ENCODE results near the gene ZBTB11. TPM values are rescaled to one million over a fixed set of nuclear protein-coding genes. Genes with fewer than 3 reads are reported as not detected.
"Not testable (repeated sequence)": the region's sequence is repeated elsewhere in the genome, so short reads cannot be mapped to it uniquely, and the experiment has no call there.

Gene ZBTB11
- total RNA-seq, 1 experiment from 2014 or later = 20.4 TPM

DNA sequence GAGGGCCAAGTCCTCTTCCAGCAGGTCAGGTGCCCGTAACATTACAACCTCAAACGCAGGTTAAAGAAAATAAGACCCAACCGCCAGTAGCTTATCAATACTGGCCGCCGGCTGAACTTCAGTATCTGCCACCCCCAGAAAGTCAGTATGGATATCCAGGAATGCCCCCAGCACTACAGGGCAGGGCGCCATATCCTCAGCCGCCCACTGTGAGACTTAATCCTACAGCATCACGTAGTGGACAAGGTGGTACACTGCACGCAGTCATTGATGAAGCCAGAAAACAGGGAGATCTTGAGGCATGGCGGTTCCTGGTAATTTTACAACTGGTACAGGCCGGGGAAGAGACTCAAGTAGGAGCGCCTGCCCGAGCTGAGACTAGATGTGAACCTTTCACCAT lies 16.6 kb upstream of the ZBTB11 start:
- peak; percentile 40 for DNase-seq (ENCODE audit: low read depth, low spot score)
- TF ChIP-seq, protein P1, sequence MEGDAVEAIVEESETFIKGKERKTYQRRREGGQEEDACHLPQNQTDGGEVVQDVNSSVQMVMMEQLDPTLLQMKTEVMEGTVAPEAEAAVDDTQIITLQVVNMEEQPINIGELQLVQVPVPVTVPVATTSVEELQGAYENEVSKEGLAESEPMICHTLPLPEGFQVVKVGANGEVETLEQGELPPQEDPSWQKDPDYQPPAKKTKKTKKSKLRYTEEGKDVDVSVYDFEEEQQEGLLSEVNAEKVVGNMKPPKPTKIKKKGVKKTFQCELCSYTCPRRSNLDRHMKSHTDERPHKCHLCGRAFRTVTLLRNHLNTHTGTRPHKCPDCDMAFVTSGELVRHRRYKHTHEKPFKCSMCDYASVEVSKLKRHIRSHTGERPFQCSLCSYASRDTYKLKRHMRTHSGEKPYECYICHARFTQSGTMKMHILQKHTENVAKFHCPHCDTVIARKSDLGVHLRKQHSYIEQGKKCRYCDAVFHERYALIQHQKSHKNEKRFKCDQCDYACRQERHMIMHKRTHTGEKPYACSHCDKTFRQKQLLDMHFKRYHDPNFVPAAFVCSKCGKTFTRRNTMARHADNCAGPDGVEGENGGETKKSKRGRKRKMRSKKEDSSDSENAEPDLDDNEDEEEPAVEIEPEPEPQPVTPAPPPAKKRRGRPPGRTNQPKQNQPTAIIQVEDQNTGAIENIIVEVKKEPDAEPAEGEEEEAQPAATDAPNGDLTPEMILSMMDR (IDR thresholded peaks at IDR 0.05 in 2 of 3, conservative IDR thresholded peaks at IDR 0.05 in 1 of 3; ENCODE audit: borderline replicate concordance in 1 of 3, insufficient read depth in 1 of 3, low read depth in 2 of 3, low read length in 2 of 3) = peak; percentile 29 to 58 (median 46); a peak in 5 of 6 replicates
- TF ChIP-seq RAD21 (IDR thresholded peaks at IDR 0.05; ENCODE audit: low read depth) = peak; percentile 64
- CTCF ChIA-PET; H4K20me1 ChIP-seq (ENCODE audit: insufficient read depth); H3K9me3 ChIP-seq (ENCODE audit: control insufficient read depth in 1 of 2, insufficient read depth in 1 of 2, low read depth in 1 of 2, low read length in 2 of 2); POLR2A ChIA-PET; H3K27ac ChIP-seq (ENCODE audit: low read depth, low read length); H3K27me3 ChIP-seq (ENCODE audit: insufficient read depth, low read length); H3K9me2 ChIP-seq (ENCODE audit: insufficient read depth); H3K36me3 ChIP-seq (ENCODE audit: control insufficient read depth in 1 of 2, insufficient read depth in 2 of 2, low read length in 2 of 2); H3K9ac ChIP-seq (ENCODE audit: low read length); RAD21 ChIA-PET (ENCODE audit: low non-redundant PET in 1 of 2, low total read pairs in 2 of 2, uncharacterized antibody in 2 of 2, unreplicated experiment in 2 of 2); H3K4me2 ChIP-seq (ENCODE audit: low read length); intact Hi-C loops (cut with micrococcal nuclease); H3K4me3 ChIP-seq (replicated peaks in 1 of 2; ENCODE audit: low read depth in 1 of 2, low read length in 2 of 2); H2AFZ ChIP-seq (ENCODE audit: low read depth, low read length, poor library complexity, severe bottlenecking); BruUV-seq (replicated peaks); H3K4me1 ChIP-seq (ENCODE audit: control insufficient read depth in 1 of 2, insufficient read depth in 2 of 2, low read length in 2 of 2); H3K79me2 ChIP-seq (ENCODE audit: insufficient read depth, low read length): not testable (repeated sequence)
- peak; percentile 98 for ATAC-seq

DNA sequence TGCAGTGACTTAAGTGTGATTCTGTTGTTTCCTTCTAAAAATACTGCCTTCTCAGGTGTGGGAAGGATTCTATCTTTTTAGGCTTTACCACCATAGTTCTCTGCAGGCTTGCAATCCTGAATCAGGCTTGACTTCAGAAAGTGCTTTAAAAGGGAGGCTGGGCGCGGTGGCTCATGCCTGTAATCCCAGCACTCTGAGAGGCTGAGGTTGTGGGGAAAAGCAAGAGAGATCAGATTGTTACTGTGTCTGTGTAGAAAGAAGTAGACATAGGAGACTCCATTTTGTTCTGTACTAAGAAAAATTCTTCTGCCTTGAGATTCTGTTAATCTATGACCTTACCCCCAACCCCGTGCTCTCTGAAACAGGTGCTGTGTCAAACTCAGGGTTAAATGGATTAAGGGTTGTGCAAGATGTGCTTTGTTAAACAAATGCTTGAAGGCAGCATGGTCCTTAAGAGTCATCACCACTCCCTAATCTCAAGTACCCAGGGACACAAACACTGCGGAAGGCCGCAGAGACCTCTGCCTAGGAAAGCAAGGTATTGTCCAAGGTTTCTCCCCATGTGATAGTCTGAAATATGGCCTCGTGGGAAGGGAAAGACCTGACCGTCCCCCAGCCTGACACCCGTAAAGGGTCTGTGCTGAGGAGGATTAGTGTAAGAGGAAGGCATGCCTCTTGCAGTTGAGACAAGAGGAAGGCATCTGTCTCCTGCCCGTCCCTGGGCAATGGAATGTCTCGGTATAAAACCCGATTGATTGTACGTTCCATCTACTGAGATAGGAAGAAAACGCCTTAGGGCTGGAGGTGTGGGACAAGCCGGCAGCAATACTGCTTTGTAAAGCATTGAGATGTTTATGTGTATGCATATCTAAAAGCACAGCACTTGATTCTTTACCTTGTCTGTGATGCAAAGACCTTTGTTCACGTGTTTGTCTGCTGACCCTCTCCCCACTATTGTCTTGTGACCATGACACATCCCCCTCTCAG lies 15.0 kb upstream of the ZBTB11 start:
- intact Hi-C loops (cut with micrococcal nuclease); RAD21 ChIA-PET (ENCODE audit: low non-redundant PET in 1 of 2, low total read pairs in 2 of 2, uncharacterized antibody in 2 of 2, unreplicated experiment in 2 of 2); DNase-seq (ENCODE audit: low read depth, low spot score); H3K4me2 ChIP-seq (ENCODE audit: low read length); H3K27ac ChIP-seq (ENCODE audit: low read depth, low read length); H3K9ac ChIP-seq (ENCODE audit: low read length); H3K4me3 ChIP-seq (replicated peaks in 1 of 2; ENCODE audit: low read depth in 1 of 2, low read length in 2 of 2); ATAC-seq; H2AFZ ChIP-seq (ENCODE audit: low read depth, low read length, poor library complexity, severe bottlenecking); H3K9me2 ChIP-seq (ENCODE audit: insufficient read depth); H3K9me3 ChIP-seq (ENCODE audit: control insufficient read depth in 1 of 2, insufficient read depth in 1 of 2, low read depth in 1 of 2, low read length in 2 of 2); H3K36me3 ChIP-seq (ENCODE audit: control insufficient read depth in 1 of 2, insufficient read depth in 2 of 2, low read length in 2 of 2); H3K79me2 ChIP-seq (ENCODE audit: insufficient read depth, low read length); H3K4me1 ChIP-seq (ENCODE audit: control insufficient read depth in 1 of 2, insufficient read depth in 2 of 2, low read length in 2 of 2); H3K27me3 ChIP-seq (ENCODE audit: insufficient read depth, low read length); POLR2A ChIA-PET; BruUV-seq (replicated peaks); H4K20me1 ChIP-seq (ENCODE audit: insufficient read depth): not testable (repeated sequence)
- CTCF ChIA-PET = interaction anchor here (1.2 kb wide), 1 partner anchor 15 kb away, joined by 3 read pairs; no protein-coding TSS in a partner anchor
